KG1 (cell line): ENCODE results near the gene SLC51A.
"Not testable (repeated sequence)": the region's sequence is repeated elsewhere in the genome, so short reads cannot be mapped to it uniquely, and the experiment has no call there.

Experiments used
- DNase-seq: peaks from one replicate; lab custom pipeline; 2025; lab: John Stamatoyannopoulos, UW

The SLC51A gene

DNA sequence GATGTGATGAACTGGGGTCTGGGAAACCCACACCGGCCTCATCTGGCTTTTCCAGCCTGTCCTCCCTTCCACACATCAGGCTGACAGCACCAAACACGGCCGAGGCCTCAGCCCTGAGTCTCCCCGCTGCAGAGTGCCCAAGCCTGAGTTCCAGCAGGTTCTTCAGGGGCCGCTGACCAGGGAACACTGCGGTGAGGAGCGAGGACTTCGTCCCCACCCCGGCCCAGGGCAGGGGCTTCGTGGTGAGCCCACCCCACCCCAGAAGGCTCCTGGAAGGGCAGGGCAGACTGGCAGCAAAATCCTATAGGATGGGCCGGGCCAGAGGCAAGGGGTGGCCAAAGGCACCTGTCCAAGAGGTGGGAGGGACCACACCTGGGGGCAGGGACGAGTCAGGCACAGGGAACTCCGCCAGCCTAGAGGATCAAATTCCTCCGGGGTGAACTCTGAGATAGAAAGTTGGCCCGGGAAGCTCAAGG, at the start of gene SLC51A:
Gene SLC51A, plus strand, starts transcription at position 446 of the 476 bp plus-strand sequence. CDS start 179 bp downstream, outside the sequence.
- DNase-seq = no peak

GRCh38 chr3:196166741-196167140, 49.6 kb upstream of the SLC51A start:
- DNase-seq = no peak

GRCh38 chr3:196168808-196169391, 47.4 kb upstream of the SLC51A start:
- no peak for DNase-seq

GRCh38 chr3:196169836-196170240, 46.5 kb upstream of the SLC51A start:
- DNase-seq = no peak

GRCh38 chr3:196170296-196170695, 46.0 kb upstream of the SLC51A start:
- not testable (repeated sequence) for DNase-seq

GRCh38 chr3:196174652-196175051, 41.7 kb upstream of the SLC51A start:
- no peak for DNase-seq

DNA sequence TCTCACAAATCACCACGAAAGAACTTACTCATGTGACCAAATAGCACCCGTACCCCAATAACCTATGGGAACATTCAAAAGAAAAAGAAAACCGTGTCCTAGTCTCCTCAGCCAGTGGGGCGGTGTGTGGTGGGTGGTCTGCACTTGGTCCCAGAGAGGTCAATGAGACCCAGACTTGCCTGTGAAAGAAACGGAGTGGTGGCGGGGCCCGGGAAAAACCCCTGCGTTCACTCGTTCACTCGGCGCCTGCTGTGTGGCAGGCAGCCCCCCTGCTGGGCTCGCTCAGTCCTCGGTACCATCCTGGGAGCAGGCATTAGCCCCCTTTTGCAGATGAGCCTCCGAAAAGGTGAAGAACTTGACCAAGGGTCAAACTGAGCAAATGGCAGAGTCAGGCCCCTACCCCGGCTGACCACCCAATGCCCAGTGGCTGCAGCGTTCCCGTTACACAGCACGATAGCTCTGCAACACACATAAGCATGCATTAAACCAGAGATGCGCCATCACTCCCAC, 41.2 kb upstream of the SLC51A start:
- DNase-seq = no peak

- no peak for DNase-seq
Observed at GRCh38 chr3:196175722-196176121, 40.6 kb upstream of the SLC51A start.

DNA sequence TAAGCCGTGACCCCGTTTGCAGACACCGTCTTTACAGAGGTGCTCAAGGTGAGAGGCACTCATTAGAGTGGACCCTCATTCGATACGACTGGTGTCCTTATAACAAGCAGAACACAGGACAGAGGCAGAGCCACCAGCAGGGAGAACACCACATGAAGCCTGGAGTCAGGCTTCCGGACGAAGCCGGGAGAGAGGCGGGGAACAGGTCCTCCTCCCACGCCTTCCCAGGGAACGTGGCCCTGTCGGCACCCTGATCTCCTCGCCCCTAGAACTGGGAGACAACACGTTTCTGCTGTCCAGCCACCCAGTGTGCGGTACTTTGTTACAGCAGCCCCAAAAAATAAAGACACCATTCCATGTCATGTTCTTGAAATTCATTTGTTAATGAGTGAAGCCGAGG, 38.8 kb upstream of the SLC51A start:
- DNase-seq = no peak

GRCh38 chr3:196177967-196178366, 38.4 kb upstream of the SLC51A start:
- DNase-seq = no peak

DNA sequence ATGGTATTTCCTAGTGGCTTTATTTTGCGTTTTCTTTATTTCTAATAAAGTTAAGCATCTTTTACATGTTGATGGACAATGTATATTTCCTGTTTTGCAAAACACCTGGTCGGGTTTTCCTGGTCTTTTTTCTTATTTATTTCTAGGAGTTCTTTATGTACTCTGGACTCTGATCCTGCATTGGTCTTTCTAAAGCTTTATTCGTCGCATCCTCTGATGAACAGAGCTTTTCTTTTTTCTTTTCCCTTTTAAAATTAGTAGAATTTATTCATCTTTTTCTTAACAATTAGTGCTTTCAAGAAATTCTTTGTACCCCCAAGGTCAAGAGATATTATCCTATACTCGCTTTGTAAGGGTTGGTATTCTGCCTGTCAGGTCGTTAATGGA, 37.3 kb upstream of the SLC51A start:
- no peak for DNase-seq

GRCh38 chr3:196179380-196180308, 36.7 kb upstream of the SLC51A start:
- DNase-seq = peak; percentile 80

DNA sequence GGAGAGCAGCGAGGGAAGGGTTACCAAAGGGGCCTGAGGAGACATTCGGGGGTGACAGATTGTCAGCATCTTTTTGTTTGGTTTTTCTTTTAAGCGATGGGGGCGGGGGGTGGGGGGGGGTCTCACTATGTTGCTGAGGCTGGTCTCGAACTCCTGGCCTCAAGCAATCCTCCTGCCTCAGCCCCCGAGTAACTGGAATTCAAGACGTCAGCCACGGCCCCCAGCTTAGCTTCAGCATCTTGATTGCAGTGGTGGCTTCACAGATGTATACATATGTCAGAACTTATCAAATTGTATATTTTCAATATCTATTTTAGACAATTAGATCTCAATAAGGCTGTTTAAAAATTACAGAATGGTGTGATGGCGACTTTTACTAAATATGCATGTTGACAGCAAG, 36.0 kb upstream of the SLC51A start:
- no peak for DNase-seq

GRCh38 chr3:196181127-196181546, 35.2 kb upstream of the SLC51A start:
- DNase-seq = no peak

GRCh38 chr3:196184169-196184432, 32.2 kb upstream of the SLC51A start:
- not testable (repeated sequence) for DNase-seq

GRCh38 chr3:196184881-196185280, 31.5 kb upstream of the SLC51A start:
- DNase-seq = no peak

- peak; percentile 21 for DNase-seq
Observed at GRCh38 chr3:196186651-196187573, 29.4 kb upstream of the SLC51A start.

- DNase-seq = no peak
Observed at GRCh38 chr3:196189566-196190347, 26.6 kb upstream of the SLC51A start.

GRCh38 chr3:196192036-196192523, 24.3 kb upstream of the SLC51A start:
- no peak for DNase-seq

- DNase-seq = no peak
Observed at GRCh38 chr3:196192524-196193051, 23.7 kb upstream of the SLC51A start.
